K562 (cell line): ENCODE data around the gene WAS. TPM values are rescaled to one million over a fixed set of nuclear protein-coding genes. Genes with fewer than 3 reads are reported as not detected.

Experiments
- ATAC-seq: fragments of 200-7000 bp; cut with Tn5 transposase; 3 replicates; pipeline ENCODE4 v1.9.1; 2020; ENCODE audit warnings: moderate library complexity
- BruUV-seq: library from RNA; stranded (reverse); fragments of 400-500 nt; replicated peaks from 2 replicates; lab custom pipeline; 2021; lab: Mats Ljungman, UMichigan
- CTCF ChIA-PET: fragments of 300-600 bp; formaldehyde crosslinking; extraction: SDS; loops from one replicate; lab custom pipeline; 2021; ENCODE audit warnings: low intra/inter-chr PET ratio; lab: Yijun Ruan, JAX
- POLR2A ChIA-PET: fragments of 300-600, 350-650 bp; sonication (Branson Sonifier 250); formaldehyde crosslinking; extraction: SDS; loops from one replicate; lab custom pipeline; 2021; ENCODE audit warnings: antibody characterized with exemption, inconsistent platforms; lab: Yijun Ruan, JAX
- DNase-seq, 4 experiments: peaks; one replicate each; pipeline versions ENCODE4 v3.0.0 to v3.0.0-alpha.2; 2011 to 2018; ENCODE audit warnings: low spot score in 3 of 4, mixed read lengths in 3 of 4; ENCODE audit errors: extremely low read depth in 1 of 4
- FAIRE-seq: peaks from 2 replicates; lab custom pipeline; 2011; peaks lifted over from hg19 to GRCh38; lab: Jason Lieb, UNC
- H2AFZ ChIP-seq: 2 replicates; pipeline ENCODE4 v1.6.0; 2011; ENCODE audit warnings: low read depth, low read length, control low read depth, inconsistent platforms
- H3K27ac ChIP-seq: fragments of 200-600 bp; 3 replicates; pipeline ENCODE4 v1.8.0; 2011; ENCODE audit warnings: low read depth, mild to moderate bottlenecking, control low read depth, inconsistent platforms, low read length, moderate library complexity, mixed read lengths; ENCODE audit errors: extremely low read depth
- H3K27me3 ChIP-seq, 2 experiments: fragments of 300-600 bp in 1 of 2; 2 replicates in 1 of 2; 3 replicates in 1 of 2; pipeline versions ENCODE4 v1.6.0 to v1.8.0; 2011; ENCODE audit warnings: inconsistent platforms in 2 of 2, low read length in 2 of 2, mild to moderate bottlenecking in 1 of 2, mixed read lengths in 1 of 2, moderate library complexity in 1 of 2; ENCODE audit not compliant: control insufficient read depth in 2 of 2, insufficient read depth in 2 of 2
- H3K36me3 ChIP-seq: fragments of 300-600 bp; 3 replicates; pipeline ENCODE4 v1.8.0; 2011; ENCODE audit warnings: mild to moderate bottlenecking, low read length, inconsistent platforms; ENCODE audit not compliant: control insufficient read depth, insufficient read depth
- H3K4me1 ChIP-seq, 2 experiments: fragments of 200-600 bp in 1 of 2; replicated peaks in 1 of 2; 2 replicates in 1 of 2; 3 replicates in 1 of 2; pipeline versions ENCODE4 v1.5.1 to v1.8.0; 2011; ENCODE audit warnings: inconsistent platforms in 2 of 2, low read length in 2 of 2, mild to moderate bottlenecking in 1 of 2, mixed read lengths in 1 of 2, moderate library complexity in 1 of 2; ENCODE audit not compliant: control insufficient read depth in 2 of 2, insufficient read depth in 2 of 2
- H3K4me2 ChIP-seq: 2 replicates; pipeline ENCODE4 v1.6.1; 2011; ENCODE audit warnings: low read length, control low read depth, inconsistent platforms, mixed read lengths; ENCODE audit not compliant: insufficient read depth
- H3K4me3 ChIP-seq: fragments of 200-600 bp; sonication (generic), shearing (Covaris generic); 2 replicates; pipeline ENCODE4 v1.5.1; 2016; ENCODE audit warnings: control low read depth, inconsistent platforms
- H3K79me2 ChIP-seq: fragments of 200-600 bp; 3 replicates; pipeline ENCODE4 v1.8.0; 2011; ENCODE audit warnings: low read length, inconsistent platforms; ENCODE audit not compliant: control insufficient read depth, insufficient read depth
- H3K9ac ChIP-seq, 2 experiments: 2 replicates each; pipeline versions ENCODE4 v1.6.0 to v1.6.1; 2011; ENCODE audit warnings: low read depth in 2 of 2, low read length in 2 of 2, control low read depth in 1 of 2, inconsistent platforms in 1 of 2, mild to moderate bottlenecking in 1 of 2, mixed read lengths in 1 of 2; ENCODE audit not compliant: insufficient read depth in 1 of 2
- H3K9me1 ChIP-seq: one replicate; pipeline ENCODE4 v1.6.0; 2011; ENCODE audit warnings: inconsistent platforms, mild to moderate bottlenecking, low read length, moderate library complexity; ENCODE audit not compliant: control insufficient read depth, insufficient read depth
- H3K9me3 ChIP-seq: replicated peaks from 2 replicates; pipeline ENCODE4 v1.5.1; 2011; ENCODE audit warnings: low read depth, low read length, inconsistent platforms; ENCODE audit not compliant: control insufficient read depth, insufficient read depth
- H4K20me1 ChIP-seq: replicated peaks from 2 replicates; pipeline ENCODE4 v1.6.1; 2011; ENCODE audit warnings: low read length, inconsistent platforms, mixed read lengths; ENCODE audit not compliant: control insufficient read depth, insufficient read depth
- ADNP ChIP-seq: fragments of 200-800 bp; sonication (Bioruptor generic); IDR thresholded peaks from 2 replicates; pipeline ENCODE4 v1.6.1; 2016; ENCODE audit warnings: missing genetic modification characterization, missing compliant biosample characterization
- CLOCK ChIP-seq: fragments of 250-450 bp; sonication (Bioruptor Pico); IDR thresholded peaks from 2 replicates; pipeline ENCODE4 v1.4.0; 2020; ENCODE audit warnings: mild to moderate bottlenecking, moderate library complexity, borderline replicate concordance
- DNMT1 ChIP-seq: fragments of 450-650 bp; IDR thresholded peaks from 2 replicates; pipeline ENCODE4 v1.6.1; 2016; ENCODE audit warnings: antibody characterized with exemption, mild to moderate bottlenecking
- FOSL1 ChIP-seq: fragments of 200-800 bp; sonication (Bioruptor generic); conservative IDR thresholded peaks from 2 replicates; pipeline ENCODE4 v1.6.1; 2016; ENCODE audit warnings: missing genetic modification characterization, missing compliant biosample characterization
- FOXK2 ChIP-seq, 2 experiments: fragments of 450-650 bp; IDR thresholded peaks in 1 of 2; conservative IDR thresholded peaks in 1 of 2; 2 replicates each; pipeline ENCODE4 v1.6.1; 2016; ENCODE audit warnings: low read depth in 2 of 2, mild to moderate bottlenecking in 1 of 2
- GTF3C2 ChIP-seq: IDR thresholded peaks from 3 replicates; pipeline ENCODE4 v1.6.1; 2011; ENCODE audit warnings: borderline replicate concordance, mild to moderate bottlenecking, moderate library complexity; ENCODE audit not compliant: insufficient read length; ENCODE audit errors: extremely low read depth
- HCFC1 ChIP-seq: IDR thresholded peaks from 2 replicates; pipeline ENCODE4 v1.6.1; 2012; ENCODE audit warnings: low read depth, low read length, improper control_type of control experiment
- ILF3 ChIP-seq: fragments of 450-650 bp; IDR thresholded peaks from 2 replicates; pipeline ENCODE4 v1.6.1; 2018; ENCODE audit warnings: antibody characterized with exemption, mild to moderate bottlenecking, moderate library complexity, borderline replicate concordance
- IRF2 ChIP-seq: sonication (generic); formaldehyde crosslinking; IDR thresholded peaks from 2 replicates; pipeline ENCODE4 v1.8.1; 2022; ENCODE audit warnings: mild to moderate bottlenecking, missing genetic modification reagents
- MEIS2 ChIP-seq: fragments of 450-650 bp; IDR thresholded peaks from 2 replicates; pipeline ENCODE4 v1.6.1; 2014; ENCODE audit warnings: mild to moderate bottlenecking; ENCODE audit not compliant: partially characterized antibody
- MTF1 ChIP-seq: fragments of 250-450 bp; sonication (Bioruptor Pico); IDR thresholded peaks from 2 replicates; pipeline ENCODE4 v1.9.0; 2021; ENCODE audit warnings: moderate library complexity, mild to moderate bottlenecking, inconsistent platforms, borderline replicate concordance
- NFATC3 ChIP-seq: fragments of 450-650 bp; IDR thresholded peaks from 2 replicates; pipeline ENCODE4 v1.6.1; 2017; ENCODE audit warnings: mild to moderate bottlenecking
- NFRKB ChIP-seq: fragments of 450-650 bp; IDR thresholded peaks from 2 replicates; pipeline ENCODE4 v1.6.1; 2016; ENCODE audit warnings: low read depth
- RFX1 ChIP-seq: fragments of 450-650 bp; IDR thresholded peaks from 2 replicates; pipeline ENCODE4 v1.6.1; 2016; ENCODE audit warnings: mild to moderate bottlenecking, moderate library complexity
- ZC3H11A ChIP-seq: IDR thresholded peaks from 2 replicates; pipeline ENCODE4 v1.6.1; 2012; ENCODE audit warnings: low read depth, low read length, improper control_type of control experiment
- WGBS: fragments of 100-300 bp; shearing (Covaris generic); methylation state at CpG from one replicate; pipeline ENCODE4 v1.1.6; 2016; ENCODE audit warnings: low coverage, mixed read lengths; ENCODE audit not compliant: insufficient coverage; ENCODE audit errors: missing lambda C conversion rate; 5-methylcytosine and 5-hydroxymethylcytosine counted together
- in situ Hi-C: fragments of 300-500 bp; cut with MboI; formaldehyde crosslinking; loops from 4 replicates; pipeline ENCODE4 v1.15.0; 2018; ENCODE audit warnings: inconsistent platforms, mixed read lengths
- intact Hi-C: fragments of 100-400 bp; cut with micrococcal nuclease; formaldehyde crosslinking; loops from 2 replicates; pipeline ENCODE4 v1.14.2; 2022
- polyA plus RNA-seq, 8 experiments: library from polyadenylated mRNA; depleted of rRNA in 4 of 8; stranded (reverse) in 5 of 8; unstranded in 3 of 8; fragments of >200 nt; fragmentation: Nextera tagmentation in 2 of 8; fragmentation: Illumina TruSeq in 1 of 8; extraction: Ambion mirVana in 2 of 8; extraction: Trizol in 1 of 8; gene quantifications; 2 replicates each; pipeline versions ENCODE4 v1.2.1 to v1.2.3, GENCODE V29; 2011 to 2014; ENCODE audit warnings: inconsistent platforms in 1 of 8, missing spikeins in 1 of 8
- total RNA-seq, 7 experiments: library from RNA; depleted of rRNA in 6 of 7; stranded (reverse); fragments of >200 nt in 6 of 7; fragmentation: Illumina TruSeq in 2 of 7; extraction: Trizol in 2 of 7; gene quantifications; 2 replicates each; pipeline versions ENCODE4 v1.2.1 to v1.2.3, GENCODE V29; 2011 to 2021; ENCODE audit warnings: low replicate concordance in 1 of 7
- TF ChIP-seq, protein P1 (sequence below): sonication (generic); formaldehyde crosslinking; IDR thresholded peaks from 2 replicates; pipeline ENCODE4 v1.5.0; 2020; ENCODE audit warnings: missing genetic modification reagents

WAS gene
- total and polyA plus RNA-seq, 9 of the 15 experiments (the other 6 are each of a cell fraction or from before 2014, with no cell fraction given): 0.11 to 16.1 (median 3.8) TPM

GRCh38 chrX:48736303-48736702 is 52.7 kb downstream of the WAS start (continued):
- no peak for TF ChIP-seq MEIS2
- no peak for TF ChIP-seq CLOCK (CRISPR knock-in tag)
- no peak for TF ChIP-seq FOXK2 (conservative IDR thresholded peaks at IDR 0.05 in 1 of 2, IDR thresholded peaks at IDR 0.05 in 1 of 2; ENCODE audit: low read depth in 2 of 2)
- TF ChIP-seq, all 486 proteins: peak for 0

DNA sequence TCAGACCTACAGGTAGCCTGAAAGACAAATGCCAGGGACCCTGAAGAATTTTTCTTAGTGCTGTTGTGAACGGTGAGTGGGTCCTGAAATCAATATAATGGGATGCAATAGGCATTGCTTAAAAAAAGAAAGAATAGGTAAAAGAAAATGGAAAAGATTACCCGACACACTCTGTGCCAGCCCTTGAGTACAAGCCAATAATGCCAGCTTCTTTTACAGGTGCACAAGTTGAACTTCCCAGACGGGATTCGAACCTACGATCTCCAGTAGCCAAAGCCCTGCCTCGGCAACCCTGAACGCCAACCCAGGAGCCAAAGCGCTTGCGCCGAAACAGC is 53.2 kb downstream of the WAS start:
- ATAC-seq (no peak), DNase-seq (no peak), FAIRE-seq (no peak)
- Histone ChIP-seq H3K27me3 (no peaks in the 10 kb centered on the region), H3K9me1 (no peaks in the 10 kb centered on the region), H3K36me3 (no peaks in the 10 kb centered on the region), H3K27ac (peak overlapping the region; percentile 43; the same call in 2 of the 3 replicates), H3K9me3 (no peaks in the 10 kb centered on the region), H3K4me3 (peak overlapping the region; percentile 58), H4K20me1 (no peaks in the 10 kb centered on the region), H3K4me1 (peaks cover 7 to 19% of the 10 kb centered on the region in 2 experiments; a peak in 4 of 5 replicates), H2AFZ (peak overlapping the region; percentile 75), H3K9ac (peak overlapping the region; percentile 31 to 47; a peak in 3 of 4 replicates), H3K79me2 (peaks cover 19% of the 10 kb centered on the region), H3K4me2 (peak overlapping the region; percentile 82)
- 14% methylated on average over 7 of the region's 10 CpGs for WGBS
- no TSS peak for BruUV-seq
- intact Hi-C loops: loop anchor here (2.0 to 5.0 kb wide), 2 partner anchors 35 to 58 kb away; no protein-coding TSS in a partner anchor
- ChIA-PET CTCF (no interaction called here), POLR2A (interaction anchor here (0.7 to 1.4 kb wide), 10 partner anchors 9 to 162 kb away, joined by 3 to 5 read pairs (median 3); partner anchors contain the start of gene HDAC6)
- in situ Hi-C loops: no loop called here
- TF ChIP-seq NFRKB: no peak
- no peak for TF ChIP-seq MTF1 (CRISPR knock-in tag)
- TF ChIP-seq ADNP (tag): peak; percentile 98
- TF ChIP-seq IRF2 (CRISPR knock-in tag): no peak
- TF ChIP-seq GTF3C2: peak; percentile 92
- TF ChIP-seq, protein P1, sequence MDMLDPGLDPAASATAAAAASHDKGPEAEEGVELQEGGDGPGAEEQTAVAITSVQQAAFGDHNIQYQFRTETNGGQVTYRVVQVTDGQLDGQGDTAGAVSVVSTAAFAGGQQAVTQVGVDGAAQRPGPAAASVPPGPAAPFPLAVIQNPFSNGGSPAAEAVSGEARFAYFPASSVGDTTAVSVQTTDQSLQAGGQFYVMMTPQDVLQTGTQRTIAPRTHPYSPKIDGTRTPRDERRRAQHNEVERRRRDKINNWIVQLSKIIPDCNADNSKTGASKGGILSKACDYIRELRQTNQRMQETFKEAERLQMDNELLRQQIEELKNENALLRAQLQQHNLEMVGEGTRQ (CRISPR knock-in tag): no peak
- TF ChIP-seq DNMT1: no peak
- no peak for TF ChIP-seq ILF3
- TF ChIP-seq FOSL1 (tag): peak; percentile 15; the same call in 1 of the 2 replicates
- TF ChIP-seq RFX1: peak; percentile 41; the same call in 1 of the 2 replicates
- no peak for TF ChIP-seq ZC3H11A
- 0 out of 2 replicates have a peak, but pooled peaks have one; percentile 31 for TF ChIP-seq NFATC3
- no peak for TF ChIP-seq HCFC1
